Natural killer cell (primary cell): ENCODE data around the gene CDH23. TPM values are rescaled to one million over a fixed set of nuclear protein-coding genes. Genes with fewer than 3 reads are reported as not detected.

ENCODE experiments used
- ATAC-seq, 3 donors: fragments of 150-1000 bp in 2 of 3; fragments of 200-7000 bp in 1 of 3; cut with Tn5 transposase; 1 replicate in 1 of 3; 2 replicates in 2 of 3; pipeline ENCODE4 v1.10.0; 2021; ENCODE audit warnings: mild to moderate bottlenecking in 2 of 3, moderate library complexity in 2 of 3
- DNase-seq, 2 donors: peaks; one replicate each; pipeline versions ENCODE4 v3.0.0 to v3.0.0-alpha.2; 2013 to 2021; ENCODE audit warnings: mixed read lengths in 1 of 2
- H3K27ac ChIP-seq: one replicate; pipeline ENCODE4 v1.5.1; 2013; ENCODE audit warnings: mild to moderate bottlenecking, low read length
- H3K27me3 ChIP-seq: one replicate; pipeline ENCODE4 v1.6.1; 2013; ENCODE audit warnings: low read length; ENCODE audit not compliant: control insufficient read depth, insufficient read depth
- H3K36me3 ChIP-seq: one replicate; pipeline ENCODE4 v1.6.1; 2013; ENCODE audit warnings: low read length; ENCODE audit not compliant: control insufficient read depth, insufficient read depth
- H3K4me1 ChIP-seq: one replicate; pipeline ENCODE4 v1.6.1; 2013; ENCODE audit warnings: low read length; ENCODE audit not compliant: control insufficient read depth, insufficient read depth
- H3K4me3 ChIP-seq: one replicate; pipeline ENCODE4 v1.5.1; 2013; ENCODE audit warnings: low read length
- H3K9me3 ChIP-seq: one replicate; pipeline ENCODE4 v1.6.1; 2013; ENCODE audit warnings: low read length; ENCODE audit not compliant: control insufficient read depth, insufficient read depth
- H3K27ac Mint-ChIP-seq, 2 donors: one replicate each; pipeline ENCODE4 v1.8.0; 2022; ENCODE audit warnings: mild to moderate bottlenecking in 2 of 2, mixed read lengths in 2 of 2, moderate library complexity in 1 of 2
- H3K27me3 Mint-ChIP-seq, 2 donors: one replicate each; pipeline ENCODE4 v1.8.0; 2022; ENCODE audit warnings: low read depth in 2 of 2, mixed read lengths in 2 of 2
- H3K36me3 Mint-ChIP-seq: one replicate; pipeline ENCODE4 v1.8.0; 2022; ENCODE audit warnings: mixed read lengths
- H3K4me1 Mint-ChIP-seq, 2 donors: one replicate each; pipeline ENCODE4 v1.8.0; 2022; ENCODE audit warnings: mixed read lengths in 2 of 2
- H3K4me3 Mint-ChIP-seq: one replicate; pipeline ENCODE4 v1.8.0; 2022; ENCODE audit warnings: mild to moderate bottlenecking, moderate library complexity, mixed read lengths
- H3K9me3 Mint-ChIP-seq, 2 donors: one replicate each; pipeline ENCODE4 v1.8.0; 2022; ENCODE audit warnings: mixed read lengths in 2 of 2
- WGBS: methylation state at CpG from one replicate; pipeline ENCODE4 v1.1.7; 2013; ENCODE audit warnings: missing lambda C conversion rate; ENCODE audit not compliant: insufficient coverage; 5-methylcytosine and 5-hydroxymethylcytosine counted together
- intact Hi-C: fragments of 100-400 bp; cut with micrococcal nuclease; formaldehyde crosslinking; loops from one replicate; pipeline ENCODE4 v1.14.2; 2022
- total RNA-seq, 4 donors: library from RNA; stranded (reverse); fragments of 120-200 nt in 1 of 4; gene quantifications; one replicate each; pipeline versions ENCODE4 v1.2.3 to v1.2.4, GENCODE V29; 2013 to 2022
- TF ChIP-seq, protein P1 (sequence below): fragments of 200-600 bp; IDR thresholded peaks from one replicate; pipeline ENCODE4 v1.8.0; 2022; ENCODE audit warnings: antibody characterized with exemption

CDH23 gene
- total RNA-seq, 3 donors from 2014 or later (not counting 1 experiment from before 2014, with no cell fraction given): 1.2 to 6.0 (median 4.3) TPM

DNA sequence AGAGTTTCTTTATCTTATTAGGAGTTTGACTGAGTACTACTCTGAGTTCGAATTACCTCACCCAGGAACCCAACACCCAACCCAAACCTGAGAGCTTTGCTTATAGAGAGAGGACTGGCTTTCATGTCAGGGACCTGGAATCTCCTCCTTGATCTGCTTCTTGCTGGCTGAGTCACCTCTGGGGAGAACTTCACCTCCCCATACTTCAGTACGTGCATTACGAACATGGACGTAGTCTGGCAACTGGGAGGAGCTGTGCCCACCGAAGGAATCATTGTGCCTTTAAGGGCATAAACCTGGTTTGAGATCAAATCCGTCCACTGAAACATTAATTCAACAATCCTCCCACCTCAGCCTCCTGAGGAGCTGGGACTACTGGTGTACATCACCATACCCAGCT, 466.5 kb downstream of the CDH23 start:
- no peak for ATAC-seq
- H3K4me3 Mint-ChIP-seq: no peak overlapping the region
- no peak overlapping the region for H3K27ac ChIP-seq
- no peaks in the 10 kb centered on the region for H3K9me3 ChIP-seq
- no peak for DNase-seq
- intact Hi-C loops: no loop called here
- H3K27me3 Mint-ChIP-seq: peaks cover 0 to 1% of the 10 kb centered on the region in 2 donors
- H3K4me3 ChIP-seq: no peak overlapping the region
- no peaks in the 10 kb centered on the region for H3K9me3 Mint-ChIP-seq
- TF ChIP-seq, protein P1, sequence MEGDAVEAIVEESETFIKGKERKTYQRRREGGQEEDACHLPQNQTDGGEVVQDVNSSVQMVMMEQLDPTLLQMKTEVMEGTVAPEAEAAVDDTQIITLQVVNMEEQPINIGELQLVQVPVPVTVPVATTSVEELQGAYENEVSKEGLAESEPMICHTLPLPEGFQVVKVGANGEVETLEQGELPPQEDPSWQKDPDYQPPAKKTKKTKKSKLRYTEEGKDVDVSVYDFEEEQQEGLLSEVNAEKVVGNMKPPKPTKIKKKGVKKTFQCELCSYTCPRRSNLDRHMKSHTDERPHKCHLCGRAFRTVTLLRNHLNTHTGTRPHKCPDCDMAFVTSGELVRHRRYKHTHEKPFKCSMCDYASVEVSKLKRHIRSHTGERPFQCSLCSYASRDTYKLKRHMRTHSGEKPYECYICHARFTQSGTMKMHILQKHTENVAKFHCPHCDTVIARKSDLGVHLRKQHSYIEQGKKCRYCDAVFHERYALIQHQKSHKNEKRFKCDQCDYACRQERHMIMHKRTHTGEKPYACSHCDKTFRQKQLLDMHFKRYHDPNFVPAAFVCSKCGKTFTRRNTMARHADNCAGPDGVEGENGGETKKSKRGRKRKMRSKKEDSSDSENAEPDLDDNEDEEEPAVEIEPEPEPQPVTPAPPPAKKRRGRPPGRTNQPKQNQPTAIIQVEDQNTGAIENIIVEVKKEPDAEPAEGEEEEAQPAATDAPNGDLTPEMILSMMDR: no peak
- WGBS: 93% methylated on average over 5 of the region's 6 CpGs
- peaks cover 17% of the 10 kb centered on the region for H3K4me1 ChIP-seq
- no peaks in the 10 kb centered on the region for H3K27me3 ChIP-seq
- no peaks in the 10 kb centered on the region for H3K36me3 ChIP-seq
- H3K36me3 Mint-ChIP-seq: no peaks in the 10 kb centered on the region
- no peak overlapping the region for H3K27ac Mint-ChIP-seq
- H3K4me1 Mint-ChIP-seq: no peaks in the 10 kb centered on the region

DNA sequence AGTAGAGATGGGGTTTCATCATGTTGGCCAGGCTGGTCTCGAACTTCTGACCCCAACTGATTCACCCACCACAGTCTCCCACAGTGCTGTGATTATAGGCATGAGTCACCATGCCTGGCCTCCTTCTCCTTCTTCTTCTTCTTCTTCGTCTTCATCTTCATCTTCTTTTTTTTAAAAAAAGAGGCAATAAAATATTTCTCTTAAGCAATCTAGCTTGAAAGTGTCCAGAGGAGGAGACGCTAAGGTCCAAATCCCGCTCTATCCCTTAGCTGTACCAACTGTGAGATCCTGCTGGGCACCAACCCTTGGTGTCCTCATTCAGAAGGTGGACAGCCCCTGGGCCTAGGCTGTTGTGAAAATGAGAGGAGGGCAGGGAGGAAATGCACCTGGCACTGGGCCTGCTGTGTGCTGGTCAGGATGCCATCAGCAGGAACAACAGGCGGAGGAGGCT, 468.2 kb downstream of the CDH23 start:
- no peaks in the 10 kb centered on the region for H3K4me1 Mint-ChIP-seq
- no peak overlapping the region for H3K4me3 Mint-ChIP-seq
- H3K9me3 Mint-ChIP-seq: no peaks in the 10 kb centered on the region
- H3K27me3 ChIP-seq: no peaks in the 10 kb centered on the region
- H3K27me3 Mint-ChIP-seq: no peaks in the 10 kb centered on the region
- WGBS: 73% methylated on average over 5 of the region's 5 CpGs
- H3K4me3 ChIP-seq: no peak overlapping the region
- H3K9me3 ChIP-seq: no peaks in the 10 kb centered on the region
- H3K27ac Mint-ChIP-seq: no peak overlapping the region
- intact Hi-C loops: no loop called here
- H3K27ac ChIP-seq: no peak overlapping the region
- peaks cover 16% of the 10 kb centered on the region for H3K4me1 ChIP-seq
- TF ChIP-seq, protein P1: no peak
- no peaks in the 10 kb centered on the region for H3K36me3 ChIP-seq
- DNase-seq (no peak), ATAC-seq (no peak)
- no peaks in the 10 kb centered on the region for H3K36me3 Mint-ChIP-seq

Other genes starting within 250 kb of the CDH23 start
- under 1 TPM; 0.09 to 0.65 (median 0.09) TPM for gene UNC5B, start 184.3 kb upstream of the CDH23 start, total RNA-seq
- gene SLC29A3, start 77.7 kb upstream of the CDH23 start, total RNA-seq: 1 to 10 TPM; 4.0 to 6.6 (median 5.3) TPM